GM18519 (cell line): Measurements from ENCODE around the gene MT1A.

Experiments used
- ATAC-seq: cut with Tn5 transposase; IDR thresholded peaks from one replicate; pipeline ENCODE4 v1.9.1; 2021; ENCODE audit warnings: mild to moderate bottlenecking, moderate library complexity; ENCODE audit not compliant: unreplicated experiment, low FRiP score

Gene MT1A

GRCh38 chr16:56629531-56629930, 8.9 kb upstream of the MT1A start:
- ATAC-seq, result no peak

DNA sequence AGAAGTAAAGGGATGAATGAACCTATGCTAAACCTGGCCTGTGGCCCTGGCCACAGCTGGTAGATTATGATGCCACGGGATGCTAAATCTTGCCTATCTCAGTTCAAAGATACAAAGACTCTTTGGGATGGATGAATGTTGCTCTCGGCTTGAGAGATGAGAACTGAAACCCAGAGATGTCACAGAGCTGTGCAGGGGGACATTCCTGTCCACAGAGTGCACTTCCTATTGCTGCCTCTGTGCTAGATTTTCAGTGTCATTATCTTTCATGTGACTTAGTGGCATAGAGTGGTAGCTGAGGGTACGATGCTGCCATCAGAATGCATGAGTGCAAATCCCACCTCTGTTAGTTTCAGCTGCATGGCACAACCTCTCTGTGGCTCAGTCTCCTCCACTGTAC, 8.3 kb upstream of the MT1A start:
- ATAC-seq, result peak; percentile 91

DNA sequence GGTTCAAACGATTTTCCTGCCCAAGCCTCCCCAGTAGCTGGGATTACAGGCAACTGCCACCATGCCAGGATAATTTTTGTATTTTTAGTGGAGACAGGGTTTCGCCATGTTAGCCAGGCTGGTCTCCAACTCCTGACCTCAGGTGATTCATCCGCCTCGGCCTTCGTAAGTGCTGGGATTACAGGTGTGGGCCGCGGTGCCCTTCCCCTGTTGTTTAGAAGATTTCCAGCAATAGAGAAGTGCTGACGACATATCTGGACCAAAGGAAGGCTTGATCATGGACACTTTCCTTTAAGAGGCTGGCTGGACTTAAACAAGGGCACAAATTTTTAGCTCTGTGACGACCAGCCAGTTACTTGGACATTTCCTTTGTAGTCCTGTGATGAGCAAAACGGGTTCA, 7.3 kb upstream of the MT1A start:
- ATAC-seq, result no peak

- no peak for ATAC-seq
Measured at GRCh38 chr16:56631832-56632155, 6.7 kb upstream of the MT1A start.

DNA sequence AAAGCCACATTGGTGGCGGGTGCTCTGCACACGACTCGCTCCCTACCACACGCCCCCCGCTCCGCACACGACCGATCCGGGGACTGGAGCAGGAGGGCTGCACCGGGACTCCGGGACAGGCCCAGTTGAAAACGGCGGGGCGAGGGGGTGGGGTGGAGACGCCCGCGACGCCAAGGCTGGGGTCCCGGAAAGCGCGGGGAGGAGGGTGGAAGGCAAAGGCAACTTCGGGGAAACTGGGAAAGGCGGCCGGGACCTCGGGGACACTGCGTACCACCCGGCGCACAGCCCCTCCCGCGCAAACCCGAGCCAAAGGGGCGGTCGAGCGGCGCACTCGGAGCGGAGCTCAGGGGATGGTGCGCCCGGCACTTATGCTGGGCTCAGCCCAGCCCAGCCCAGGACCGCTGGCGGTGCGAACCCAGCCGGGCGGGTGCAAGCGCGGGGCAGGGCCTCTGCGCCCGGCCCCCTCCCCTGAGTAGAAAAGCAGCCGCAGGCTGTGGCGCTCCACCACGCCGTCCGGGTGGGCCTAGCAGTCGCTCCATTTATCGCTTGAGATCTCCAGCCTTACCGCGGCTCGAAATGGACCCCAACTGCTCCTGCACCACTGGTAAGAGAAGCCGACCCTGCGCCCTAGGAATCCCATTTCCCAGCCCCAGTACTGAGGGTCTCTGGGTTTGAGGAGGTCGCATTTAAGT, 6.2 kb upstream of the MT1A start, which contains the start of gene MT1M:
Gene MT1M (plus strand): TSS at position 504 of the 692 bp plus-strand sequence. CDS start 73 bp downstream, at position 577.
- ATAC-seq, result no peak

DNA sequence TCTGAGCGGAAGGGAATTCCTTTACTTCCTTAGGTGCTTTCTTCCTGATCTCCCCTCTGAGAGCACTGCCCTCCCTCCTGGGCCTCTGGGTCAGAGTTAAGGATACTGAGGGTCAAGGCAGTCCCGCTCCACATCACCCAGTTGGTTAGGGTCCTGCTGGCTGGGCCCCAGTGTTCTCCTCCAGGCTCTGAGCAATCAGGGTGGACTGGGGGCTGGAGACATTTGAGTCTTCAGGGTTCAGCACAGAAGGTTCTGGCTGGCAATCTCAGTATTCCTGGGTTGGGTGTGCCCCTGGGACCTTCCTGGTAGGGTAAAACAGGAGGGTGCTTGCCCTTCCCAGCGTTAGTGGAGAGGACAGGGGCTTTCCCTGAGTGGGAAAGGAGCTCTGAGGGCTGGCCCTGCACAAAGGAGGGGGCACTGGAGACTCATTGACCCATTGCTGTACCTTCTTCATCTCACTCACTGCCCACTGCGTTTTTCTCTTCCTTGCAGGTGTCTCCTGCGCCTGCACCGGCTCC, 5.6 kb upstream of the MT1A start:
- no peak for ATAC-seq

DNA sequence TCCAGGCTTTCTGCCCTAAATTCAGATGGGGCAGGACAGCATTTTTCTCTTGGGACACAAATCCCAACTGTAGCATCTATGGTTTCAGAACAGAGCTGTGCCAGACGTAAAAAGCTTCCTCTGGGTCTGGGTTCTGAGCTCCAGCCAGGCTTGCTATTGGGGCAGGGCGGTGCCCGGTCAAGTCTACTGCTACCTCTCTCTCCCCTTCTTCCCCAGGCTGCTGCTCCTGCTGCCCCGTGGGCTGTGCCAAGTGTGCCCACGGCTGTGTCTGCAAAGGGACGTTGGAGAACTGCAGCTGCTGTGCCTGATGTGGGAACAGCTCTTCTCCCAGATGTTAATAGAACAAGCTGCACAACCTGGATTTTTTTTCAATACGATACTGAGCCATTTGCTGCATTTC, 4.9 kb upstream of the MT1A start:
- ATAC-seq, result no peak

DNA sequence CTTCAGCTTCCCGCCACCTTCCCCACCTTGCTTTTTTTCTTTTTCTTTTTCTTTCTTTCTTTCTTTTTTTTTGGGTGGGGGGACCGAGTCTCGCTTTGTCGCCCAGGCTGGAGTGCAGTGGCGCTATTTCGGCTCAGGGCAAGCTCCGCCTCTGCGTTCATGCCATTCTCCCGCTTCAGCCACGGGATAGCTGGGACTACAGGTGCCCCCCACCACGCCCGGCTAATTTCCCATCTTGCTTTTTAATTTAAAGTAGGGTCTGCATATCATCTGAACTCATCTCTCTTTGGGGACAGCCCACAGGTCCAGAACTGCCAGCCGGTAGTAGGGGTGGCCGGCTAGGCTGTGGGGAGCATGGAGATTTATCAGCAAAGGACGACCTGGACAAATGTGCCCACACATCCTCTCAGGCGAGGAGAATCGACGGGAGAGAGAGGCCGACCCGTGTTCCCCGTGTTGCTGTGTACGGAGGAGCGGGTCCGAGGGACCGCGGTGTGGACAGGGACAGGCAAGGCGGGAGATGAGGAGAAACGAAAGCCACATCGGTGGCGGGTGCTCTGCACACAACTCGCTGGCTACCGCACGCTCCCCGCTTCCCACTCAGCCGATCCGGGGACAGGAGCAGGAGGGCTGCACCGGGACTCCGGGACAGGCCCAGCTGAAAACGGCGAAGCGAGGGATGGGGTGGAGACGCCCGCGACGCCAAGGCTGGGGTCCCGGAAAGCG, 3.6 kb upstream of the MT1A start:
- ATAC-seq, result no peak

GRCh38 chr16:56635441-56635967, 3.0 kb upstream of the MT1A start:
- ATAC-seq, result no peak

DNA sequence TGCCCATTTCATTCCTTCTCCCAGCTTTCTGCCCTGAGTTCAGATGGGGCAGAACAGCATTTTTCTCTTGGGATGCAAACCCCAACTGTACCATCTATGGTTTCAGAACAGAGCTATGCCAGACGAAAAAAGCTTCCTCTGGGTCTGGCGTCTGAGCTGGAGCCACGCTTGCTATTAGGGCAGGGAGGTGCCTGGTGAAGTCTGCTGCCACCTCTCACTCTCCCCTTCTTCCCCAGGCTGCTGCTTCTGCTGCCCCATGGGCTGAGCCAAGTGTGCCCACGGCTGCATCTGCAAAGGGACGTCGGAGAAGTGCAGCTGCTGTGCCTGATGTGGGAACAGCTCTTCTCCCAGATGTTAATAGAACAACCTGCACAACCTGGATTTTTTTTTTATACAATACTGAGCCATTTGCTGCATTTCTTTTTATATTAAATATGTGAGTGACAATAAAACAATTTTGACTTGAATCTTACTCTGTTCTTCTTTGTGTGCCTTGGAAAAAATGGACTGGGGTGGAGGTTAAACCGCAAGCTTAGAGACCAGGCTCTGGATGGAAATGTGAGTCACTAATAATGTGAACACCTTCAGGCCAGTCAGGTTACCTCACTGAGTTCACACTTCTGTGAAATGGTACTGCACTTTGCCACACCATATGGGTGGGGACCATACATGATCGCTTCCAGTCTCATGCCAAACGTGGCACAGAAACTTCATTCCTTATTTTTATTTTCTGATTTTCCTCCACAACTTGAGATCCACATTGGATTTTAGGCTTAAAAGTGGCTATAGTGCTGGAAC, 1.7 kb upstream of the MT1A start:
- ATAC-seq, result no peak

- no peak for ATAC-seq
Measured at GRCh38 chr16:56639045-56639444, 579 bp downstream of the MT1A start.

DNA sequence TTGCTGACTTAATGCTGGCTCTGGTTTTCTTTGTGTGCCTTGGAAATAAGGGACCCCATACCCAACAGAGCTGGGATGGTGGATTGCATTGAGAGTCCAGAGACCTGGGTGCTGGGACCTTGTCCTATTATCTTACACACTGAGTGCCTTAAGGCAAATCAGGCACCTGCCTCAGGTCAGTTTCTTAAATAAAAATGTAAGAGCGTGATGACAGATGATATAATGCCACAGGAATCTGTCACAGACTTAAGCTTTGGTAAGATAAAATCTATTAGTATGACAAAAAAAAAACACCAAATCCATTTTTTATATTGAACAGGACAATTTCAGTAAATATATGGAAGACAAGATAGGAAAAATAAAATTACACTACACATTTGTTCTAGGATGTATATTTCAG, 1.6 kb downstream of the MT1A start:
- no peak for ATAC-seq

DNA sequence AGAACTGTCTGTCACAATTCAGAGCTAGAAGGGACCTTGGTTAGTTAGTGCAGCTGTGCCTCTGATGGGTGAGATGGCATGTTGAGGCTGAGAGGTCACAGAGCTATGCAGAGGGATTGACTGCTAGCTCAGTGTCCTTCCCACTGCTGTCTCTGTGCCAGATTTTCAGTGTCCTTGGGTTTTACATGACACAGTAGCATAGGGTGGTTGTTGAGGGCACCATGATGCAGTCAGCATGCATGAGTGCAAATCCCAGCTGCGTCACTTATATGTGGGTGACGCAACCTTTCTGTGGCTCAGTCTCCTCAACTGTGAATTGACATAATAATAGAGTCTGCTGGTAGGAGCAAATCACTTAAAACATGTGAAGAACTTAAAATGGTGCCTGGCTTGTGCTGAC, 2.7 kb downstream of the MT1A start:
- ATAC-seq, result no peak

DNA sequence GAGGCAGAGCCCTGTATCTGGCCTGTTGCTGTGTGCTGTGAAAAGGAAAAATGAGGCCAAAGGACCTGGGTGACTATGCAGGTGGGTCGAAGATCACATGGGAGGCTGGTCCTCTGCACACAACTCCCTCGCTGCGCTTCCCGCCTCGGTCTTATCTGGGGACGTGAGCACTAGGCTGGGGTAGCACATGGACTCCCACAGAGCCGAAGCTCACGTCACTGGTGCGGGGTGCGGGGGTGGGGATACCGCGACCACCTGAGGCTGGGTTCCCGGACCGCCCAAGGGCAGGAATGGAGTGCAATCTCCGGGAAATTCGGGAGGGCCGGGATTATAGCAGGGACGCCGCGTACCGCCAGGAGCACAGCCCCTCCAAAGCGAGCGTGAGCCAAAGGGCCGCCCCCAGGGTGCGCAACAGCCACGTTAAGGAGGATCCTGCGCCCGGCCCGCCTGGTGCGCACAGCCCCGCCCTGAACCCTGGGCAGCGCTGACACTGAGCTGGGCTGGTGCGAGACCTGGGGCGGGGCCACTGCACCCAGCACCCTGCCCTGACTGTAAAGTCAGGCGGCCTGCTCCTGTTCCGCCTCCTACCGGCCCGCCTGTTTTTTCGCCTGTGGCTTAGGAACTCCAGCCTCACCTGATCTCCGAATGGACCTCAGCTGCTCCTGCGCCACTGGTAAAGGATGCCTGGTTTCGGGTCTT, 4.8 kb downstream of the MT1A start:
- peak; percentile 70 for ATAC-seq

- no peak for ATAC-seq
Measured at GRCh38 chr16:56643833-56644232, 5.4 kb downstream of the MT1A start.

DNA sequence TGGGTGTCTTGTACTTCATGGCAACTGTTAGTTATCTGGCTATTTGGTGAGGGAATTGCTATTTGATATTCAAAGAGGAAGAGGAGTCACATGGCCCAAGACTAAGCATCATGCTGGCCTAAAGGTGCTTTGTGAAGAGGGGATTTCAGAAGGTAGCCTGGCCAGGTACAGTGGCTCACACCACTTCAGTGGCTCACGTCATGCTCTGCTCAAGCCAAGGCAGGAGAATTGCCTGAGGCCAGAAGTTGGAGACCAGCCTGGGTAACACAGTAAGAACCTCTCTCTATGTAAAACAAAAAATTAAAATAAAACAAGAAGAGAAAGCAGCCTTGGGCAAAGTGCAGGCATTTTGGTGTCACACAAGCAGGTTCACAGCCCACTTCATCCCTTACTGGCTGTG, 6.8 kb downstream of the MT1A start:
- ATAC-seq, result no peak

GRCh38 chr16:56645838-56646237, 7.4 kb downstream of the MT1A start:
- ATAC-seq, result no peak

DNA sequence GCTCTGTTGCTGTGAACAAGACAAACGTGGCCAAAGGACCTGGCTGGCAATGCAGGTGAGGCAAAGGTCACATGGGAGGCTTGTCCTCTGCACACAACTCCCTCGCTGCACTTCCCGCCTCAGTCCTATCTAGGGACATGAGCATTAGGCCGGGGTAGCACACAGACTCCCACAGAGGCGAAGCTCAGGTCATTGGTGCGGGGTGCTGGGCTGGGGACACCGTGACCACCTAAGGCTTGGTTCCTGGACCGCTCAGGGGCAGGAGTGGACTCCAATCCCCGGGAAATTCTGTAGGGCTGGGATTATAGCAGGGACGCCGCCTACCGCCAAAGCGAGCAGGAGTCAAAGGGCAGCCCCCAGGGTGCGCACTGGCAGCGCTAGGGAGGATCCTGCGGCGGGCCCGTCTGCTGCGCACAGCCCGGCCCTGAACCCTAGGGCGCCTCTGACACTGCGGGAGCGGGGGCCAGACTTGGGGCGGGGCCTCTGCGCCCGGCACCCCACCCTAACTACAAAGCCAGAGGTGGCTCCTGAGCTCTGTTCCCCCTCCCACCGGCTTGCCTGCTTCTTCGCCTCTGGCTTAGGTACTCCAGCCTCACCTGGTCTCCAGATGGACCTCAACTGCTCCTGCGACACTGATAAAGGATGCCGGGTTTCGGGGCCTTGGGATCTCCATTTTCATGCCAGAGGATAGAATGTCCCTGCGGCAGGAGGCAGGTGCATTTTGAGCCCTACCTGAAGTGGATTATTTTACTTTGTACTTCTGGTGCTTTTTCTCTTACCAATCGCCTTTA, 9.4 kb downstream of the MT1A start:
- no peak for ATAC-seq

- no peak for ATAC-seq
Measured at GRCh38 chr16:56649271-56649670, 10.8 kb downstream of the MT1A start.

- no peak for ATAC-seq
Measured at GRCh38 chr16:56649820-56650219, 11.4 kb downstream of the MT1A start.
